ENCODE results near the gene LGALS3BP. TPM values are rescaled to one million over a fixed set of nuclear protein-coding genes. Genes with fewer than 3 reads are reported as not detected.
A peak's percentile ranks its signal among the peaks of the same experiment; 100 is the strongest.

The LGALS3BP gene
- total and polyA plus RNA-seq, 2 of the 13 experiments (the other 11 are each of a cell fraction or from before 2014, with no cell fraction given), result 137 to 332 TPM

GRCh38 chr17:79023886-79024771 is 44.4 kb upstream of the LGALS3BP start, which contains the start of gene C1QTNF1 (continued):
- TF ChIP-seq MAZ (IDR thresholded peaks at IDR 0.05; ENCODE audit: borderline replicate concordance, low read depth, low read length), result no peak
- TF ChIP-seq MAZ (CRISPR knock-in tag; IDR thresholded peaks at IDR 0.05; ENCODE audit: low read depth), result no peak
- no peak for TF ChIP-seq ZFP36L1 (CRISPR knock-in tag; IDR thresholded peaks at IDR 0.05)
- no peak for TF ChIP-seq ZNF367 (CRISPR knock-in tag; IDR thresholded peaks at IDR 0.05; ENCODE audit: borderline replicate concordance)
- TF ChIP-seq HMGXB4 (CRISPR knock-in tag; IDR thresholded peaks at IDR 0.05; ENCODE audit: borderline replicate concordance in 1 of 2, low read depth in 1 of 2), result peak in 1 of 2 experiments; percentile 44; a peak in 1 of 4 replicates
- TF ChIP-seq, protein P1, sequence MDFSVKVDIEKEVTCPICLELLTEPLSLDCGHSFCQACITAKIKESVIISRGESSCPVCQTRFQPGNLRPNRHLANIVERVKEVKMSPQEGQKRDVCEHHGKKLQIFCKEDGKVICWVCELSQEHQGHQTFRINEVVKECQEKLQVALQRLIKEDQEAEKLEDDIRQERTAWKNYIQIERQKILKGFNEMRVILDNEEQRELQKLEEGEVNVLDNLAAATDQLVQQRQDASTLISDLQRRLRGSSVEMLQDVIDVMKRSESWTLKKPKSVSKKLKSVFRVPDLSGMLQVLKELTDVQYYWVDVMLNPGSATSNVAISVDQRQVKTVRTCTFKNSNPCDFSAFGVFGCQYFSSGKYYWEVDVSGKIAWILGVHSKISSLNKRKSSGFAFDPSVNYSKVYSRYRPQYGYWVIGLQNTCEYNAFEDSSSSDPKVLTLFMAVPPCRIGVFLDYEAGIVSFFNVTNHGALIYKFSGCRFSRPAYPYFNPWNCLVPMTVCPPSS (IDR thresholded peaks at IDR 0.05), result no peak
- peak; percentile 37 for TF ChIP-seq SRSF1 (optimal IDR thresholded peaks at IDR 0.05; ENCODE audit: low read depth, low read length)
- TF ChIP-seq, protein P2, sequence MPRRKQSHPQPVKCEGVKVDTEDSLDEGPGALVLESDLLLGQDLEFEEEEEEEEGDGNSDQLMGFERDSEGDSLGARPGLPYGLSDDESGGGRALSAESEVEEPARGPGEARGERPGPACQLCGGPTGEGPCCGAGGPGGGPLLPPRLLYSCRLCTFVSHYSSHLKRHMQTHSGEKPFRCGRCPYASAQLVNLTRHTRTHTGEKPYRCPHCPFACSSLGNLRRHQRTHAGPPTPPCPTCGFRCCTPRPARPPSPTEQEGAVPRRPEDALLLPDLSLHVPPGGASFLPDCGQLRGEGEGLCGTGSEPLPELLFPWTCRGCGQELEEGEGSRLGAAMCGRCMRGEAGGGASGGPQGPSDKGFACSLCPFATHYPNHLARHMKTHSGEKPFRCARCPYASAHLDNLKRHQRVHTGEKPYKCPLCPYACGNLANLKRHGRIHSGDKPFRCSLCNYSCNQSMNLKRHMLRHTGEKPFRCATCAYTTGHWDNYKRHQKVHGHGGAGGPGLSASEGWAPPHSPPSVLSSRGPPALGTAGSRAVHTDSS (CRISPR knock-in tag; conservative IDR thresholded peaks at IDR 0.05), result no peak
- no peak for TF ChIP-seq SOX6 (IDR thresholded peaks at IDR 0.05)
- TF ChIP-seq SOX6 (CRISPR knock-in tag; IDR thresholded peaks at IDR 0.05), result no peak
- peak; percentile 63 for TF ChIP-seq PATZ1 (CRISPR knock-in tag; IDR thresholded peaks at IDR 0.05)
- TF ChIP-seq HNRNPLL (IDR thresholded peaks at IDR 0.05; ENCODE audit: low read depth, low read length, poor library complexity, severe bottlenecking), result peak; percentile 23
- no peak for TF ChIP-seq ZNF660 (CRISPR knock-in tag; IDR thresholded peaks at IDR 0.05; ENCODE audit: borderline replicate concordance, low read depth)
- TF ChIP-seq GABPB1 (CRISPR knock-in tag; IDR thresholded peaks at IDR 0.05), result peak; percentile 28; the same call in 1 of the 2 replicates
- TF ChIP-seq SAP130 (CRISPR knock-in tag; IDR thresholded peaks at IDR 0.05; ENCODE audit: low read depth), result 0 out of 2 replicates have a peak, but pooled peaks have one; percentile 37
- TF ChIP-seq ZNF326 (CRISPR knock-in tag; IDR thresholded peaks at IDR 0.05; ENCODE audit: borderline replicate concordance), result no peak
- peak; percentile 79 for TF ChIP-seq ZNF652 (CRISPR knock-in tag; IDR thresholded peaks at IDR 0.05; ENCODE audit: borderline replicate concordance, low read depth)
- no peak for TF ChIP-seq ZFP37 (CRISPR knock-in tag; IDR thresholded peaks at IDR 0.05; ENCODE audit: borderline replicate concordance)
- TF ChIP-seq KLF11 (CRISPR knock-in tag; IDR thresholded peaks at IDR 0.05), result no peak

Measured in HepG2 (cell line).